HPDE6-E6E7 (cell line): ENCODE data around the gene AGRP.
A peak's percentile ranks its signal among the peaks of the same experiment; 100 is the strongest.
"Not testable (repeated sequence)": the region's sequence is repeated elsewhere in the genome, so short reads cannot be mapped to it uniquely, and the experiment has no call there.

Experiments
- DNase-seq: peaks from one replicate; pipeline ENCODE4 v3.0.0; 2011; ENCODE audit warnings: missing footprints; ENCODE audit errors: extremely low spot score

The AGRP gene

GRCh38 chr16:67504031-67505021, 21.0 kb upstream of the AGRP start:
- DNase-seq, result no peak

GRCh38 chr16:67499106-67499505, 15.8 kb upstream of the AGRP start:
- no peak for DNase-seq

- no peak for DNase-seq
These were observed 7.2 kb upstream of the AGRP start for GRCh38 chr16:67490335-67491096.

GRCh38 chr16:67489401-67490083, 6.2 kb upstream of the AGRP start:
- no peak for DNase-seq

GRCh38 chr16:67487561-67487960, 4.2 kb upstream of the AGRP start:
- DNase-seq, result not testable (repeated sequence)

- no peak for DNase-seq
These were observed 3.5 kb upstream of the AGRP start for GRCh38 chr16:67486805-67487204.

- DNase-seq, result no peak
These were observed 581 bp upstream of the AGRP start for GRCh38 chr16:67483731-67484525.

GRCh38 chr16:67482233-67482924, 968 bp downstream of the AGRP start:
- DNase-seq, result no peak

GRCh38 chr16:67481561-67482232, 1.6 kb downstream of the AGRP start:
- no peak for DNase-seq

GRCh38 chr16:67480833-67481560, 2.4 kb downstream of the AGRP start, which contains the start of gene ATP6V0D1:
TSS of gene ATP6V0D1 (minus strand) at chr16:67481157. CDS start at chr16:67481086, 71 bp downstream.
- DNase-seq, result peak; percentile 100

- no peak for DNase-seq
These were observed 5.3 kb downstream of the AGRP start for GRCh38 chr16:67477960-67478554.

- no peak for DNase-seq
These were observed 8.5 kb downstream of the AGRP start for GRCh38 chr16:67474551-67475455.

GRCh38 chr16:67471758-67472384, 11.5 kb downstream of the AGRP start:
- no peak for DNase-seq

- DNase-seq, result no peak
These were observed 13.0 kb downstream of the AGRP start for GRCh38 chr16:67470359-67470758.

- DNase-seq, result no peak
These were observed 14.6 kb downstream of the AGRP start for GRCh38 chr16:67468731-67469130.

GRCh38 chr16:67466581-67466980, 16.8 kb downstream of the AGRP start:
- DNase-seq, result no peak

GRCh38 chr16:67464565-67464964, 18.8 kb downstream of the AGRP start:
- DNase-seq, result no peak
